ENCODE measurements around the gene CLMN.
A peak's percentile ranks its signal among the peaks of the same experiment; 100 is the strongest.

Gene CLMN

DNA sequence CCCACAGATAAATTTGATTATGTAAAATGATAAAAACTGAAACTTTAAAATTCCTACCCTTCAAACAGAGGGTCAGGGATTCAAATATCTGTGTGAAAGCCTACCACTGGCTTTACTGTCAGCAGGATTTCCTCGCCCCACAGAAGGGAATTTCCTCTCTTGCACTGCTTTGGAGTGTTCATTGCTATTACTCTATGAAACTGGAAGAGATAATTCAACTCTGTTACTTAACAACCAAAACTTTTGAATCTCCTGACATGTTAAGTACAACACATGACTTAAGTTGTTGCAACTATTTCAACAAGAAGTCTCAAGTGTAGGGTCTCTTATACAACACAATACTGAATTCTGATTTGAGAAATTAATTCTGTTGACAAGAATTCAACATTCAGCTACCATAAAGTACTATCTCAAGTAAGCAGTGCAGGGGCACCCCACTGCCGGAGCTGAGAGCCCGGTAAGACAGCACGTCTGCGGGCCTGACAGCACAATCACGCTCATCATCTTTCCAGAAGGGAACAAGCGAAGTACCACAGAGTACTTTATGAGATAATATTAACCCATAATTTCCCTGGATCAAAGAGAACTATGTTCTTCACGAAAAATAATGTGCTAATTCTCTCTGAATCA lies 185.3 kb downstream of the CLMN start:
- Histone ChIP-seq H3K27me3 (ENCODE audit: control insufficient read depth in 1 of 2, insufficient read depth in 2 of 2, low read length in 2 of 2) (no peaks in the 10 kb centered on the region), H3K9ac (ENCODE audit: low read depth in 1 of 2, low read length in 2 of 2) (no peak overlapping the region), H3K4me3 (ENCODE audit: low read depth in 1 of 2, low read length in 2 of 2) (no peak overlapping the region), H3K27ac (ENCODE audit: low read depth, low read length) (peak overlapping the region; percentile 22), H3K9me3 (ENCODE audit: control insufficient read depth in 1 of 2, low read length in 2 of 2) (no peaks in the 10 kb centered on the region), H3K4me1 (ENCODE audit: control insufficient read depth in 1 of 2, insufficient read depth in 2 of 2, low read length in 2 of 2) (peaks cover 0 to 2% of the 10 kb centered on the region in 2 donors), H3K36me3 (ENCODE audit: control insufficient read depth in 1 of 2, insufficient read depth in 2 of 2, low read length in 2 of 2) (peaks cover 9 to 16% of the 10 kb centered on the region in 2 donors)

DNA sequence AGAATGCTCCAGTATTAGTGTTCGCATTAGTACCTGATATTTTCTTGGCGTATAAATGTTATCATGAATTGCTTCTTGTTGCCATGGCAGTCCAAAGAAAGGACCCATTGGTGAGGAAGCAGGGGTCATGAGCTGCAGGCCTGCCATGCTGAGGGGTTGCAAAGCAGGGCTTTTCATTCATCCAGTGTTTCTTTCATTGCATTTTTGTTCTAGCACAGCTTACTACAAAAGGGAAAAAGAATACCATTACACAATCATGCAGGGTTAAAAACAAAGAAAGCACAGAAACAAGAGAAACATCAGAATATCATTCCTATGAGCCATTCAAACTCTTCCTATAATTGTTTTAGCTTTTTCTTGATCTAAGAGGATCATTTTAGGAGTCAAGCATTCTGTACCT lies 186.4 kb downstream of the CLMN start:
- Histone ChIP-seq H3K4me1 (ENCODE audit: control insufficient read depth in 1 of 2, insufficient read depth in 2 of 2, low read length in 2 of 2) (no peaks in the 10 kb centered on the region), H3K9me3 (ENCODE audit: control insufficient read depth in 1 of 2, low read length in 2 of 2) (no peaks in the 10 kb centered on the region), H3K27me3 (ENCODE audit: control insufficient read depth in 1 of 2, insufficient read depth in 2 of 2, low read length in 2 of 2) (no peaks in the 10 kb centered on the region), H3K36me3 (ENCODE audit: control insufficient read depth in 1 of 2, insufficient read depth in 2 of 2, low read length in 2 of 2) (peaks cover 14 to 25% of the 10 kb centered on the region in 2 donors), H3K9ac (ENCODE audit: low read depth in 1 of 2, low read length in 2 of 2) (no peak overlapping the region), H3K27ac (ENCODE audit: low read depth, low read length) (no peak overlapping the region), H3K4me3 (ENCODE audit: low read depth in 1 of 2, low read length in 2 of 2) (no peak overlapping the region)

DNA sequence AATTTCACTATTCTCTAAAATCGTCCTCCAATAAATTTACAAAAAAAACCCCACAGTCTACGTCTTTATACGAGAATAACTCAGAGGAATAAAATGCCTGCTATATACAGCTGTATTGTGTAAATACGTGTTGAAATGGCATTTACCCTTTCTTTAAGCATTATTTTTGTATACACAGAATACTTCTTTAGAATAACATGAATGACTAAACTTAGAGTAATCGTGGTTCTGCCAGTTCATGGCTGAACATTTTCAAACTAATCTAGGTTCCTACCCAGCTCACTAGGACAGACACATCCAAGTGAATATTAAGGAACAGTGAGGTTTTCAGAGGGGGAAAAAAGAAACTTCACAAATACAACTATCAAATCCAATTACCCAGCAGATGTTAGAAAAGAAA lies 186.9 kb downstream of the CLMN start:
- Histone ChIP-seq H3K27me3 (ENCODE audit: control insufficient read depth in 1 of 2, insufficient read depth in 2 of 2, low read length in 2 of 2) (no peaks in the 10 kb centered on the region), H3K4me3 (ENCODE audit: low read depth in 1 of 2, low read length in 2 of 2) (no peak overlapping the region), H3K27ac (ENCODE audit: low read depth, low read length) (no peak overlapping the region), H3K9me3 (ENCODE audit: control insufficient read depth in 1 of 2, low read length in 2 of 2) (no peaks in the 10 kb centered on the region), H3K4me1 (ENCODE audit: control insufficient read depth in 1 of 2, insufficient read depth in 2 of 2, low read length in 2 of 2) (no peaks in the 10 kb centered on the region), H3K36me3 (ENCODE audit: control insufficient read depth in 1 of 2, insufficient read depth in 2 of 2, low read length in 2 of 2) (peaks cover 14 to 25% of the 10 kb centered on the region in 2 donors), H3K9ac (ENCODE audit: low read depth in 1 of 2, low read length in 2 of 2) (no peak overlapping the region)
